ENCODE data around the gene SMARCC1.

Gene SMARCC1

GRCh38 chr3:47824541-47825473 lies 43.1 kb upstream of the SMARCC1 start (continued):
- peak; percentile 81 for TF ChIP-seq ZBTB26 (tag by site-specific recombination; optimal IDR thresholded peaks at IDR 0.05)
- TF ChIP-seq ZNF777 (tag by site-specific recombination; IDR thresholded peaks at IDR 0.05; ENCODE audit: borderline replicate concordance): no peak
- peak; percentile 42; the same call in 1 of the 2 replicates for TF ChIP-seq ZBTB11 (tag by site-specific recombination; conservative IDR thresholded peaks at IDR 0.05; ENCODE audit: low read depth)

GRCh38 chr3:47817609-47818008 lies 35.9 kb upstream of the SMARCC1 start:
- ChIA-PET POLR2A (no interaction called here), CTCF (no interaction called here)

GRCh38 chr3:47813551-47814177 lies 32.0 kb upstream of the SMARCC1 start:
- H3K36me3 ChIP-seq (ENCODE audit: control insufficient read depth in 2 of 2, insufficient read depth in 1 of 2, low read length in 2 of 2): peaks cover 31 to 72% of the 10 kb centered on the region in 2 experiments
- ChIA-PET POLR2A (no interaction called here), CTCF (interaction anchor here (2.2 kb wide), 1 partner anchor 11 kb away, joined by 15 read pairs; no protein-coding TSS in a partner anchor)
- H3K9me3 ChIP-seq (ENCODE audit: control insufficient read depth, insufficient read depth, low read depth, low read length): no peaks in the 10 kb centered on the region
- H3K27ac ChIP-seq (ENCODE audit: extremely low read depth, low read depth, low read length): no peak overlapping the region
- H3K4me3 ChIP-seq (ENCODE audit: low read depth, low read length): no peak overlapping the region
- H3K4me1 ChIP-seq (ENCODE audit: control insufficient read depth, insufficient read depth, low read length): no peaks in the 10 kb centered on the region
- no peak for TF ChIP-seq ZNF670 (tag by site-specific recombination; IDR thresholded peaks at IDR 0.05; ENCODE audit: low read depth)
- no peak for TF ChIP-seq ZNF148 (tag by site-specific recombination; IDR thresholded peaks at IDR 0.05; ENCODE audit: borderline replicate concordance)
- TF ChIP-seq ZNF785 (tag by site-specific recombination; IDR thresholded peaks at IDR 0.05): no peak
- TF ChIP-seq ZFP41 (tag by site-specific recombination; IDR thresholded peaks at IDR 0.05; ENCODE audit: borderline replicate concordance): no peak
- TF ChIP-seq PRDM10 (tag by site-specific recombination; IDR thresholded peaks at IDR 0.05): no peak
- no peak for TF ChIP-seq BCL11B (tag by site-specific recombination; IDR thresholded peaks at IDR 0.05; ENCODE audit: low read depth)
- no peak for TF ChIP-seq KLF10 (tag by site-specific recombination; IDR thresholded peaks at IDR 0.05)

More at GRCh38 chr3:47817609-47818008, 35.9 kb upstream of the SMARCC1 start:
- Histone ChIP-seq H3K4me1 (ENCODE audit: control insufficient read depth, insufficient read depth, low read length) (no peaks in the 10 kb centered on the region), H3K4me3 (ENCODE audit: low read depth, low read length) (no peak overlapping the region), H3K36me3 (ENCODE audit: control insufficient read depth in 2 of 2, insufficient read depth in 1 of 2, low read length in 2 of 2) (peaks cover 6 to 73% of the 10 kb centered on the region in 2 experiments; a peak in 2 of 3 replicates), H3K27ac (ENCODE audit: extremely low read depth, low read depth, low read length) (no peak overlapping the region), H3K9me3 (ENCODE audit: control insufficient read depth, insufficient read depth, low read depth, low read length) (no peaks in the 10 kb centered on the region)
- no peak for TF ChIP-seq ZNF501 (tag by site-specific recombination; IDR thresholded peaks at IDR 0.05)
- TF ChIP-seq ZNF580 (tag by site-specific recombination; IDR thresholded peaks at IDR 0.05): no peak
- no peak for TF ChIP-seq ZNF138 (tag by site-specific recombination; IDR thresholded peaks at IDR 0.05; ENCODE audit: borderline replicate concordance)
- no peak for TF ChIP-seq ZNF449 (tag by site-specific recombination; IDR thresholded peaks at IDR 0.05)
- no peak for TF ChIP-seq HOXC10 (CRISPR knock-in tag; IDR thresholded peaks at IDR 0.05)
- TF ChIP-seq ZNF701 (tag by site-specific recombination; IDR thresholded peaks at IDR 0.05): no peak
- TF ChIP-seq ZNF707 (tag by site-specific recombination; IDR thresholded peaks at IDR 0.05): no peak
- no peak for TF ChIP-seq ZFP41 (tag by site-specific recombination; IDR thresholded peaks at IDR 0.05; ENCODE audit: borderline replicate concordance)
- TF ChIP-seq WT1 (tag by site-specific recombination; IDR thresholded peaks at IDR 0.05): no peak
- no peak for TF ChIP-seq ZNF521 (tag by site-specific recombination; IDR thresholded peaks at IDR 0.05)
